ENCODE results near the gene GASK1B.

GASK1B gene

GRCh38 chr4:158186815-158187214 is 14.0 kb upstream of the GASK1B start:
- DNase-seq (ENCODE audit: low read depth): no peak

GRCh38 chr4:158182736-158183135 is 9.9 kb upstream of the GASK1B start:
- DNase-seq (ENCODE audit: low read depth): no peak

- no peak for DNase-seq (ENCODE audit: low read depth)
These were observed 9.1 kb upstream of the GASK1B start for GRCh38 chr4:158181906-158182305.

DNA sequence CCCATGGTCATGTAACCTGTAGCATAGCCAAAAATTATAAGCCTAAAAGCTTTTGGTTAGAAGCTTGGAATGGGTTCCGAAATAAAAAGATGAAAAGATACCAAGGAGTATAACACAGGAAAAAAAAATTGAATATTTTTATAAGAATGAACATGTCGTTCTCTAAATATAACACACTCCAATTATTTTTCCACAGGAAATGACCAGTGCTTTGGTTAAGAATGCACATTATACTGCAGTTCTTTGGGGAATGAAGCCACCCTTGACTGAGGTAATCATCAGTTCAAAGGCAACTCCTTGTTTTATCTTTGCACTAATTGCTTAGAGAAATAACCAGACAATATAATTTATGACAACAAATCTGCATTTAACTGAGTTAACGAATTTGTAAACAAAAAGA is 6.6 kb upstream of the GASK1B start:
- no peak for DNase-seq (ENCODE audit: low read depth)

DNA sequence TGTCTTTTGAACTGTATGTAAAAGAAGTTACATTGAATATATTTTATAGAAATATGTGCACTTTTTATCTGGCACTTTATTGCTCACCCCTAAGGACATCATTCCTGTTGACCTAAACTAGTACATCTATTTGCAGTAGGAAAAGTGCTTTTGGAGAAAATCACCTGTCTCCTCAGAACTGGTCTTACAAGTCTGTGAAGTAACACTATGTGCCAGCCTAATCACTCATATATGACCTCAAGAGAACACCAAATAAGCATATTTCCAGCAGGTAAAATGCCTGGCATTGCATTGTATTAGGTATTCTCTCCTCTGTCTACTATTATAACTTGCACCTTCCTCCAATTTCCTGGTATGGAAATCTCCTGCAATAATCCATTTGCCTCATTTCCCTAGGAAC is 4.0 kb upstream of the GASK1B start:
- DNase-seq (ENCODE audit: low read depth): no peak

GRCh38 chr4:158176108-158176507 is 3.3 kb upstream of the GASK1B start:
- DNase-seq (ENCODE audit: low read depth): no peak

- DNase-seq (ENCODE audit: low read depth): peak; percentile 59
These were observed 1.9 kb downstream of the GASK1B start for GRCh38 chr4:158170691-158171561.

DNA sequence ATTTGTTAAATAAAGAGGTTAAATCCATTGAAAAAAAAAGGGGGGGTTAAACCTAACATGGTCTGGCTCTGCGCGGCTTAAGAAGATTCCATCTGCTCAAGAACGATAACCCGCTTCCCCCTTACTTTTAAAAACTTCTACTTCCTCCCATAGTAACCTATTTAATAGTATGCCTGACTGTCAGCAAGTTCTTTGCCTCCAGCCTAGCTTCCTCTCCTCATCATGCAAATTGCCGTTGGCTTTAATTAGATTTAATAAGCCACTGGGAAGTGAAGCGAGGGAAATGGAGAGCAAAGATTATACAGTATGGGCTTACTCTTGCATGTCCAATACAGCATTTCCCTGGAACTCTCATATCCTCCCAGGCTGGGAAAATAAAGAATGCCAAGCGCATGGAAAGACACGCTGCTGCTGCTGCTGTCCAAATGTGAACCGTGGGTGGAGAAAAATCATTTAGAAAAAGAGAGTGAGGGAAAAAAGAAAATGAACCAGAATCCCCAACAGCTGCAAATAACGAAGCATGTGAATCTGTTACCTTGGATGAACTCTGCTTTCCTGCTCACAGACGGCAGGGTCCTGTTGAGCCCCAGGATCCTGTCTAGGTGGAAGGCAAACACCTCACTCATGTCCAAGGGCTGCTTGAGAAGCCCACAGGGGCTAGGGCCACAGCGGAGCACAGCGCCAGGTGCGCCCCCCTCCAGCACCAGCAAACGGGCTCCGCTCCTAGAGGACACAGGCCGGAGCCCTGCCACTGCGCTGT is 2.7 kb downstream of the GASK1B start:
- peak; percentile 42 for DNase-seq (ENCODE audit: low read depth)

GRCh38 chr4:158169506-158169905 is 3.3 kb downstream of the GASK1B start:
- DNase-seq (ENCODE audit: low read depth): no peak

DNA sequence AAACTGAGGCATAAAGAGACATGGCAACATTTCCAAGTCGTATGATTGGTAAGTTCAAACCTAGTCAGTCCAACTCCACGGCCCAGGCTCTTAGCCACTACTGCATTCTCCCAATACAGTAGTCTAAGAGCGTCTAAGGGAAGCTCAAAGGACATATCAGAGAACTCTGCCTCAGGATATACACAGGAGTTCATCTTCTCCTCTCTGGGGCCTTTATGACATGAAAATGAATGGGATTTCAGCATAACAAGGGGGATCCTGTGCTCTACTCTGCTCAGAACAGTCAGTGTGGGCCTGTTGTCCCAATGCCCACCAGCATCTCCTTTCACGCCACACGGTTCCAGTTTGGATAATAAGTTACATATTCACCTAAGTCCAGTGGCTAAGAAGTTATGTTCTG is 4.2 kb downstream of the GASK1B start:
- no peak for DNase-seq (ENCODE audit: low read depth)

GRCh38 chr4:158166701-158167100 is 6.1 kb downstream of the GASK1B start:
- no peak for DNase-seq (ENCODE audit: low read depth)

DNA sequence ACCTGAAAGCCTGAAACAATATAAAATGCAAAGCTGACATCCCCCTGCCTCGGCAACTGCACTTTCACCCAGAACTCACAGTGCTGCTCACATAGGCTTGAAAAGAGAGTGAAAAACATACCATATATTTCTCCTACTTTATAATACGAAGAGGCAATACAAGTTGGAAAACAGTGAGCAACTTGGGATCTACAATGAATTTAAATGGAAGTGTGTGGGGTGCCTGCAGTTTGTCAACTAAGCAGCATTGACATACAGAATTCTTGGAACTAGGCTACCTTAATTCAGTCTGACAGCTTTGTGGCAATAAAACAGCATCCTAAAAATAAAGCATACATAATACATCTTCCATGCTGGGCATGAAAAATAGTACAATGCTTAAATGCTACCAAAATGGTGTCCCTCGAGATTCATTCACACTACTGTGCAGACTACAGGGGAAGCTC is 8.0 kb downstream of the GASK1B start:
- no peak for DNase-seq (ENCODE audit: low read depth)

DNA sequence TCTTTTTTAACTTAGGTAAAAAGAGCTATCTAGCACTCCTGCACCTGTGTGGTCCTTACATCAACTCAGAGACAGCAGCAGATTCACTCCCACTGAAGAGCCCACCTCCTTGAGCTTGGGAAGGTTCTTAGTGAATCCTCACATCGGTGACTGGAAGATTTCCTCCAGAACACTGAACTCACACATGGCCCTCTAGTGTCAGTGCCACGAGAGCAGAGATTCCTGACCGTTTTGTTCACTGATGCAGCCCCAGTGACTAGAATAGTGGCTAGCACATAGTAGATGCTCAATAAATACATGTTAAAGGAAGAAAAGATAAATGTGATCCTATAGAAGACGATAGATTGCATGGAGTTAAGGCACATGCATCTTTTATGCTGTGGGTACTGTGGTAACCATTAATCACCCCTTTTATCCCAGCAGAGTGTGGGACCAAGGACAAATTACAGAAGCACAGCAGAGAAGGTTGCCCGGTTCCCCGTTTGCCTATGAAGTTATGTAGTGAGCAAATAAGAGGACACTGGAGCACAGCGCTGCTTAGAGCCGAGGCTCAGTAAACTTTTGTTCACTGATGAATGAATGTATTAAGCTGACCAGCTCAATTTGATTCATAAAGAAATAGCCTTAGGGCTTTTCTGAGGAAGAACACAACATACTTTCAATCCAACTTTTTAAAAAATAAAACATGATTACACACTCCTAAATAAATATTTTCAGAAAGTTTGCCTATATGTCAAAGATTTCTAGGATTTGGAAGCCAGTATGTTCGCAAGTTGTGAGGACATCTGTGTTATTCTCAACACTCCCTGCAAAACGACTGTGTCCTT is 8.7 kb downstream of the GASK1B start:
- no peak for DNase-seq (ENCODE audit: low read depth)

DNA sequence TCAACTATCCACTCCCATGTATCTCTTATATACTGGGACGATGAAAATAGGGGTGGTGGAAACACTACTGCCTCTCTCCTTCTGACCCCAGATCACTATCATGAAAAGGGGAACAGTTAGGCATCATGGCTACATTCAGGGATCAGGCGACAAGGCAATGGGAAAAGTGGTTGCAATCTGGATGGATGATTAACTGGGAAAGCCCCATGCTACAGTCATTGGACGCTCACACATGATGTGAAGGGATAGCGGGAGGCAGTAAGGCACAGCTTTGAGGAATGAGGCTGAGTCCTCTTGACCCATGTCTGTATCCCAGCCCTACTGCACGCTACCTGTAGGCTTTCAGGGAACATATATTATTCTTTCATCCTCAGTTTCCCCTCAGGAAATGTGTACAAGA is 10.2 kb downstream of the GASK1B start:
- no peak for DNase-seq (ENCODE audit: low read depth)

GRCh38 chr4:158161551-158162354 is 11.1 kb downstream of the GASK1B start:
- peak; percentile 63 for DNase-seq (ENCODE audit: low read depth)

GRCh38 chr4:158159718-158160094 is 13.1 kb downstream of the GASK1B start:
- DNase-seq (ENCODE audit: low read depth): no peak

GRCh38 chr4:158159054-158159717 is 13.6 kb downstream of the GASK1B start:
- no peak for DNase-seq (ENCODE audit: low read depth)

DNA sequence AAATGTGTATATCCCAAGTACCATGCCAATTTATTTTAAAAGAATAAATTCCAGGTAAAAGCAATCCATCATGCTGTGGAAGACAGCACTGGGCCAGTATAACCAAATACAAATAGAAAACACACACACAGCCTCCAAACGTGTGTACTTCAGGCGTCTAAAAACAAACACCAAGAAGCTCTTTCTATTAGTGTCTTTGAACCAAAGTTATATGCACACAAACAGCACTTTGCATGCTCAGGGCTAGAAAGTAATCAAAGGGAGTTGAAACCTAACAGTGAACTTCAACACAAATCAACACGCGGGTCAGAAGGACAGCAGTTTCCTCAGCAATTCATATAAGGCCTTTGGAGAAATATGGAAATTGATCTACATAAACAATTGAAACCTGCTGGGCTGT is 15.4 kb downstream of the GASK1B start:
- DNase-seq (ENCODE audit: low read depth): no peak

DNA sequence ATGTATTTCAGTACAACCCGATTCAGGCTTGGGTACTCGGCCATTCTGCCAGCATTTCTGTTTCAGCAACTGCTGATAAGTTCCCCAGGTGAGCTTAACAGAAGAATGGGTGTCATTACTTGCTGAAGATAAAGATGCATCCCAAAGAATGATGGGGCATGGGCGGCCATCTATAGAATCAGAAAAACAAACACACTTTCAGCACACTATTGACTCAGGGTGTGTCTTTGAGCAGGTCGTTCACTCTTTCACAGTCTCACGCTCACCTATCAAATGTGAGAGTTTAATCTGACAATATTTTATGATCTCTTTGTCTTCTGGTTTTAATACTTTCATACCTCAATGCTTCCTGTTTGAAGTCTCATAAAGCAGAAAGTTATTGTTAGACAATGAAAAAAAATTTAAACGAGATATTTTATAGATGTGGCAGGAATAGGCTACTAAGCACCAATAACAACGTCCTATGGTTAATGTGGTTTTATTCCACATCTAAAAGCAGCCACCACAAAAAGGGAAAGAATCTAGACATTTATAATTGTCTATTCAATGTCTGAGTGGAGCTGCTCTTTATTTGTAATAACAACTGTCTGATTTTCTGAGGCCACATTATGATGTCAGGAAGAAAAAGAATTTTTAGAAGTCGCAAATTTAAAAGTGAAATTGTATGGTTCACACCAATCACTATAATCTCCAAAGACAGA is 17.0 kb downstream of the GASK1B start:
- no peak for DNase-seq (ENCODE audit: low read depth)

DNA sequence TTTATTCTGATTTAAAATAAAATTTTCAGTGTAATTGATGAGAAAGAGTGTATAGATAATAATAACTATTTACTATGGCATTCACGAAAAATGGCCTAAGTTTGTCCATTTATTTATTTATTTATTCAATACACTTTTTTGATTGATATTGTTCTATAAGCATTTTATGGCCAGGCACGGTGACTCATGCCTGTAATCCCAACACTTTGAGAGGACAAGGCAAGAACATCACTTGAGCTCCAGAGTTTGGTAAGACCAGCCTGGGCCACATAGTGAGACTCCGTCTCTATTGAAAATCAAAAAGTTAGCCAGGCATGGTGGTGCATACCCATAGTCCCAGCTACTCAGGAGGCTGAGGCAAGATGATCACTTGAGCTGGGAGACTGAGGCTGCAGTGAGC is 25.7 kb downstream of the GASK1B start:
- no peak for DNase-seq (ENCODE audit: low read depth)
